GM12878 (cell line): ENCODE measurements around the gene OSBPL3.

ENCODE experiments used
- ASH2L ChIP-seq: fragments of 300-600, 200-600 bp; sonication (generic); IDR thresholded peaks from 2 replicates; pipeline ENCODE4 v1.6.1; 2017; ENCODE audit warnings: low read depth, mild to moderate bottlenecking, borderline replicate concordance
- BRCA1 ChIP-seq: IDR thresholded peaks from 2 replicates; pipeline ENCODE4 v1.6.1; 2011; ENCODE audit warnings: low read depth, low read length, improper control_type of control experiment
- CTCF ChIP-seq, 3 experiments: IDR thresholded peaks in 2 of 3; conservative IDR thresholded peaks in 1 of 3; 2 replicates each; pipeline ENCODE4 v1.5.1; 2011; ENCODE audit warnings: low read depth in 3 of 3, low read length in 3 of 3, mild to moderate bottlenecking in 3 of 3, control low read depth in 2 of 3, moderate library complexity in 2 of 3, inconsistent platforms in 1 of 3, mixed read lengths in 1 of 3; ENCODE audit not compliant: control insufficient read depth in 2 of 3, insufficient read depth in 1 of 3; ENCODE audit errors: extremely low read depth in 1 of 3
- KLF5 ChIP-seq: fragments of 450-650 bp; IDR thresholded peaks from 2 replicates; pipeline ENCODE4 v1.6.1; 2014; ENCODE audit warnings: mild to moderate bottlenecking; ENCODE audit not compliant: partially characterized antibody
- POLR2A ChIP-seq: IDR thresholded peaks from 2 replicates; pipeline ENCODE4 v1.6.1; 2011; ENCODE audit warnings: low read depth, mild to moderate bottlenecking, low read length
- REST ChIP-seq: IDR thresholded peaks from 2 replicates; pipeline ENCODE4 v1.6.1; 2012; ENCODE audit warnings: mild to moderate bottlenecking, low read depth, low read length
- SIX5 ChIP-seq: IDR thresholded peaks from 2 replicates; pipeline ENCODE4 v1.6.1; 2011; ENCODE audit warnings: mild to moderate bottlenecking, low read depth, low read length, moderate library complexity; ENCODE audit not compliant: severe bottlenecking
- SREBF1 ChIP-seq: IDR thresholded peaks from 2 replicates; pipeline ENCODE4 v1.6.1; 2012; ENCODE audit warnings: mild to moderate bottlenecking, low read length
- STAT3 ChIP-seq: IDR thresholded peaks from 2 replicates; pipeline ENCODE4 v1.6.1; 2011; ENCODE audit warnings: low read depth, low read length, improper control_type of control experiment
- TCF3 ChIP-seq: IDR thresholded peaks from 2 replicates; pipeline ENCODE4 v1.6.1; 2012; ENCODE audit warnings: low read depth, mild to moderate bottlenecking, low read length, borderline replicate concordance; ENCODE audit not compliant: insufficient read depth

GRCh38 chr7:24905996-24906770 is 73.8 kb downstream of the OSBPL3 start:
- TF ChIP-seq TCF3 = no peak
- no peak for TF ChIP-seq ASH2L
- TF ChIP-seq BRCA1 = no peak
- no peak for TF ChIP-seq CTCF (IDR thresholded peaks at IDR 0.05 in 2 of 3, conservative IDR thresholded peaks at IDR 0.05 in 1 of 3; ENCODE audit: control insufficient read depth in 2 of 3, extremely low read depth in 1 of 3, insufficient read depth in 1 of 3, low read depth in 3 of 3, low read length in 3 of 3)
- TF ChIP-seq POLR2A = no peak
- TF ChIP-seq KLF5 = no peak
- TF ChIP-seq SREBF1 = no peak
- TF ChIP-seq REST = no peak
- TF ChIP-seq SIX5 = no peak
- TF ChIP-seq STAT3 = no peak
